GM21526 (cell line): ENCODE results near the gene ERAS.
"Not testable (repeated sequence)": the region's sequence is repeated elsewhere in the genome, so short reads cannot be mapped to it uniquely, and the experiment has no call there.

Source experiments
- ATAC-seq: cut with Tn5 transposase; IDR thresholded peaks from one replicate; pipeline ENCODE4 v1.9.1; 2021; ENCODE audit warnings: moderate library complexity; ENCODE audit not compliant: unreplicated experiment, low FRiP score

ERAS gene

GRCh38 chrX:48794911-48795515 lies 31.3 kb upstream of the ERAS start:
- no peak for ATAC-seq

- no peak for ATAC-seq
Measured at GRCh38 chrX:48798318-48798717, 28.0 kb upstream of the ERAS start.

- no peak for ATAC-seq
Measured at GRCh38 chrX:48800574-48801279, 25.6 kb upstream of the ERAS start.

GRCh38 chrX:48801280-48802088 lies 24.8 kb upstream of the ERAS start, which contains the start of gene HDAC6:
TSS of gene HDAC6 (plus strand) at chrX:48802067. CDS start at chrX:48802693, 626 bp downstream.
- peak; percentile 89 for ATAC-seq

- peak; percentile 34 for ATAC-seq
Measured at GRCh38 chrX:48802089-48802904, 24.0 kb upstream of the ERAS start.

- no peak for ATAC-seq
Measured at GRCh38 chrX:48802905-48803200, 23.5 kb upstream of the ERAS start.

GRCh38 chrX:48806081-48806480 lies 20.2 kb upstream of the ERAS start:
- no peak for ATAC-seq

GRCh38 chrX:48813644-48814043 lies 12.7 kb upstream of the ERAS start:
- no peak for ATAC-seq

GRCh38 chrX:48814722-48815121 lies 11.6 kb upstream of the ERAS start:
- ATAC-seq: no peak

- ATAC-seq: no peak
Measured at GRCh38 chrX:48815266-48815665, 11.0 kb upstream of the ERAS start.

GRCh38 chrX:48816014-48816810 lies 10.1 kb upstream of the ERAS start:
- no peak for ATAC-seq

- ATAC-seq: no peak
Measured at GRCh38 chrX:48818098-48818497, 8.2 kb upstream of the ERAS start.

GRCh38 chrX:48818866-48819265 lies 7.4 kb upstream of the ERAS start:
- ATAC-seq: no peak

- ATAC-seq: not testable (repeated sequence)
Measured at GRCh38 chrX:48819394-48819793, 6.9 kb upstream of the ERAS start.

- ATAC-seq: no peak
Measured at GRCh38 chrX:48823053-48823452, 3.3 kb upstream of the ERAS start.

- ATAC-seq: no peak
Measured at GRCh38 chrX:48824066-48824465, 2.2 kb upstream of the ERAS start.

- ATAC-seq: no peak
Measured at GRCh38 chrX:48826876-48827653, 752 bp downstream of the ERAS start.

- ATAC-seq: no peak
Measured at GRCh38 chrX:48827654-48827968, 1.3 kb downstream of the ERAS start.

GRCh38 chrX:48829016-48829735 lies 2.9 kb downstream of the ERAS start:
- ATAC-seq: no peak
